Neural crest cell (in vitro differentiated cells): ENCODE data around the gene WBP1L. TPM values are rescaled to one million over a fixed set of nuclear protein-coding genes. Genes with fewer than 3 reads are reported as not detected.
A peak's percentile ranks its signal among the peaks of the same experiment; 100 is the strongest.

Source experiments
- DNase-seq: peaks from one replicate; pipeline ENCODE4 v3.0.0; 2021; ENCODE audit warnings: low read depth, mixed read lengths, low spot score
- H3K27ac Mint-ChIP-seq: one replicate; pipeline ENCODE4 v1.8.0; 2021; ENCODE audit warnings: mild to moderate bottlenecking, mixed read lengths; ENCODE audit not compliant: unreplicated experiment
- H3K27me3 Mint-ChIP-seq: 2 replicates; pipeline ENCODE4 v1.8.0; 2021; ENCODE audit warnings: low read depth, mild to moderate bottlenecking, mixed read lengths
- H3K36me3 Mint-ChIP-seq: 2 replicates; pipeline ENCODE4 v1.8.0; 2021; ENCODE audit warnings: low read depth, mild to moderate bottlenecking, mixed read lengths
- H3K4me1 Mint-ChIP-seq: 2 replicates; pipeline ENCODE4 v1.8.0; 2021; ENCODE audit warnings: mixed read lengths
- H3K4me3 Mint-ChIP-seq: one replicate; pipeline ENCODE4 v1.8.0; 2021; ENCODE audit warnings: mild to moderate bottlenecking, mixed read lengths
- H3K9me3 Mint-ChIP-seq: 2 replicates; pipeline ENCODE4 v1.8.0; 2021; ENCODE audit warnings: mixed read lengths
- total RNA-seq: library from RNA; stranded (reverse); gene quantifications from 2 replicates; pipeline ENCODE4 v1.2.1, GENCODE V29; 2021
- TF ChIP-seq, protein P1 (sequence below): fragments of 200-600 bp; sonication (generic); conservative IDR thresholded peaks from 2 replicates; pipeline ENCODE4 v1.5.0; 2021; ENCODE audit warnings: antibody characterized with exemption, mild to moderate bottlenecking

WBP1L gene
- total RNA-seq, 1 donor from 2014 or later: 22.0 TPM

DNA sequence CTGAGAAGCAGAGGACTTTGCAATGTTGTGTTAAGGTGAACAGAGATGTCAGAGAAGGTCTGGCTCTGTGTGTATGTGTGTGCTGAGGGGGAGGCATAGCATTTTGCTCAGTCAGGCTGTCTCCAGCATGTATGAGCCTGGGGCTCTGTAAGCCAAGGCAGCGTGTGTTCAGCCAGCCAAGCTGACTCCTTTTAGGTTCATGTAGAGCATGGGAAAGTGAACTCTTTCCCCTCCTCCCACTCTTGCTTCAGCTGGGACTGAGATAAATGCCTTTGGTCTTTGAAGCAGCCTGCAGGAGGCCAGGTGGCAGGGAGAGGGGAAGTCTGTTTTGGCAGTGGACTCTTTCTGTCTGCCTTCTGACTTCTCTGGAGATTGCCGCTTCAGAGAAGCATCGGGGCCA lies 25.5 kb upstream of the WBP1L start:
- H3K9me3 Mint-ChIP-seq: no peaks in the 10 kb centered on the region
- H3K27ac Mint-ChIP-seq: peak overlapping the region; percentile 10
- DNase-seq: no peak
- H3K4me3 Mint-ChIP-seq: peak overlapping the region; percentile 93
- H3K4me1 Mint-ChIP-seq: peaks cover 56% of the 10 kb centered on the region
- H3K27me3 Mint-ChIP-seq: no peaks in the 10 kb centered on the region
- H3K36me3 Mint-ChIP-seq: no peaks in the 10 kb centered on the region
- TF ChIP-seq, protein P1, sequence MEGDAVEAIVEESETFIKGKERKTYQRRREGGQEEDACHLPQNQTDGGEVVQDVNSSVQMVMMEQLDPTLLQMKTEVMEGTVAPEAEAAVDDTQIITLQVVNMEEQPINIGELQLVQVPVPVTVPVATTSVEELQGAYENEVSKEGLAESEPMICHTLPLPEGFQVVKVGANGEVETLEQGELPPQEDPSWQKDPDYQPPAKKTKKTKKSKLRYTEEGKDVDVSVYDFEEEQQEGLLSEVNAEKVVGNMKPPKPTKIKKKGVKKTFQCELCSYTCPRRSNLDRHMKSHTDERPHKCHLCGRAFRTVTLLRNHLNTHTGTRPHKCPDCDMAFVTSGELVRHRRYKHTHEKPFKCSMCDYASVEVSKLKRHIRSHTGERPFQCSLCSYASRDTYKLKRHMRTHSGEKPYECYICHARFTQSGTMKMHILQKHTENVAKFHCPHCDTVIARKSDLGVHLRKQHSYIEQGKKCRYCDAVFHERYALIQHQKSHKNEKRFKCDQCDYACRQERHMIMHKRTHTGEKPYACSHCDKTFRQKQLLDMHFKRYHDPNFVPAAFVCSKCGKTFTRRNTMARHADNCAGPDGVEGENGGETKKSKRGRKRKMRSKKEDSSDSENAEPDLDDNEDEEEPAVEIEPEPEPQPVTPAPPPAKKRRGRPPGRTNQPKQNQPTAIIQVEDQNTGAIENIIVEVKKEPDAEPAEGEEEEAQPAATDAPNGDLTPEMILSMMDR: no peak

- TF ChIP-seq, protein P1: no peak
- Mint-ChIP-seq H3K4me3 (peak overlapping the region; percentile 27), H3K4me1 (peaks cover 49% of the 10 kb centered on the region), H3K36me3 (peaks cover 11% of the 10 kb centered on the region), H3K27me3 (no peaks in the 10 kb centered on the region), H3K9me3 (peaks cover 4% of the 10 kb centered on the region), H3K27ac (no peak overlapping the region)
- no peak for DNase-seq
These were observed 23.4 kb upstream of the WBP1L start for GRCh38 chr10:102720337-102720736.

GRCh38 chr10:102720775-102721301 lies 22.9 kb upstream of the WBP1L start:
- Mint-ChIP-seq H3K27me3 (no peaks in the 10 kb centered on the region), H3K4me1 (peaks cover 45% of the 10 kb centered on the region), H3K27ac (no peak overlapping the region), H3K4me3 (peak overlapping the region; percentile 27), H3K9me3 (peaks cover 4% of the 10 kb centered on the region), H3K36me3 (peaks cover 11% of the 10 kb centered on the region)
- no peak for DNase-seq
- TF ChIP-seq, protein P1: no peak

DNA sequence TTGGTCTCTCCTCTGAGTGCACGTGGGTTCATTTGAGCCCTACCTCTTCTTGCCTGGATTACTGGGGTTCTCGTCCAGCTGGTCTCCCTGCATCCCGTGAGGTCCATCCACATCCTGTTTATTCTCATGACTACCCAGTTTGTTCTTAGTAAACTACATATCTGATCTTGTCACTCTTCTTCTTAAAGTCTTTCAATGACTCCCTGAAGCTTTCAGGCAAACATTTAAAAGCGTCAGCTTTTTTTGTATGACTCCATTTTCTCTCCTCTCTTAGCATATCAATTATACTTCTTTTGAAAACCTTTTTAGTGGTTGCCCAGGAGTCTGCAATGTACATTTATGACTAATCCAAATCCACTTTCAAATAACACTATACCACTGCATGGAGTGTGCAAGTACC lies 21.8 kb upstream of the WBP1L start:
- Mint-ChIP-seq H3K9me3 (peaks cover 4% of the 10 kb centered on the region), H3K4me1 (peaks cover 35% of the 10 kb centered on the region)

GRCh38 chr10:102723989-102724388 lies 19.8 kb upstream of the WBP1L start:
- TF ChIP-seq, protein P1: no peak
- H3K27me3 Mint-ChIP-seq: no peaks in the 10 kb centered on the region
- H3K27ac Mint-ChIP-seq: no peak overlapping the region
- peaks cover 4% of the 10 kb centered on the region for H3K9me3 Mint-ChIP-seq
- no peak overlapping the region for H3K4me3 Mint-ChIP-seq
- peaks cover 21% of the 10 kb centered on the region for H3K36me3 Mint-ChIP-seq
- DNase-seq: no peak
- H3K4me1 Mint-ChIP-seq: peaks cover 17% of the 10 kb centered on the region

More for the DNA sequence above, 21.8 kb upstream of the WBP1L start:
- no peaks in the 10 kb centered on the region for H3K27me3 Mint-ChIP-seq
- no peak overlapping the region for H3K4me3 Mint-ChIP-seq
- H3K36me3 Mint-ChIP-seq: peaks cover 18% of the 10 kb centered on the region
- TF ChIP-seq, protein P1: no peak
- no peak for DNase-seq
- peak overlapping the region; percentile 31 for H3K27ac Mint-ChIP-seq

DNA sequence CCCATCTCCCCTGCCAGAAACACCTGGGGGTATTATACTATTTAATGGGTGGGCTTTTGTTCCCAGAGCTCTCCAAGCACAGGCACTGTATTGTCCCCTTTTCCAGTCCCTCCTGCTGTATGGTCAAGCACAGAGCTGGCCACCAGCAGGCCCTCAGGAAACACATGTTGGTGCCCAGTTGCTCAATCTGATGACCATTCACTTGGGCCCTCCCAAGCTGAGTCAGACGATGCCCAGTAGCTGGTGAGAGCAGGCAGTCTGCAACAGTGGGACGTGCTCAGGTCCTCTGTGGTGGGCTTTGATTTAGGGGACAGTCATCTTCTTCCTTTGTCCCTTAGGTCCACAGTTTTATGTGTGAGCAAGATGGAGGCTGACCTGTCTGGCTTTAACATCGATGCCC lies 17.5 kb upstream of the WBP1L start:
- DNase-seq: no peak
- TF ChIP-seq, protein P1: no peak
- Mint-ChIP-seq H3K27me3 (no peaks in the 10 kb centered on the region), H3K36me3 (peaks cover 24% of the 10 kb centered on the region), H3K27ac (no peak overlapping the region), H3K4me3 (no peak overlapping the region), H3K9me3 (peaks cover 4% of the 10 kb centered on the region), H3K4me1 (peaks cover 7% of the 10 kb centered on the region)
